Choroid plexus epithelial cell (primary cell): ENCODE data around the gene RNU6-9.

Experiments
- DNase-seq: peaks from one replicate; pipeline ENCODE4 v3.0.0-alpha.2; 2010; ENCODE audit warnings: low read depth
- H3K4me3 ChIP-seq: 2 replicates; pipeline ENCODE4 v1.5.1; 2011; ENCODE audit warnings: low read depth, mild to moderate bottlenecking, control low read depth, low read length, moderate library complexity
- TF ChIP-seq, protein P1 (sequence below): conservative IDR thresholded peaks from 2 replicates; pipeline ENCODE4 v1.5.1; 2011; ENCODE audit warnings: low read depth, mild to moderate bottlenecking, control low read depth, inconsistent platforms, low read length, moderate library complexity

RNU6-9 gene

DNA sequence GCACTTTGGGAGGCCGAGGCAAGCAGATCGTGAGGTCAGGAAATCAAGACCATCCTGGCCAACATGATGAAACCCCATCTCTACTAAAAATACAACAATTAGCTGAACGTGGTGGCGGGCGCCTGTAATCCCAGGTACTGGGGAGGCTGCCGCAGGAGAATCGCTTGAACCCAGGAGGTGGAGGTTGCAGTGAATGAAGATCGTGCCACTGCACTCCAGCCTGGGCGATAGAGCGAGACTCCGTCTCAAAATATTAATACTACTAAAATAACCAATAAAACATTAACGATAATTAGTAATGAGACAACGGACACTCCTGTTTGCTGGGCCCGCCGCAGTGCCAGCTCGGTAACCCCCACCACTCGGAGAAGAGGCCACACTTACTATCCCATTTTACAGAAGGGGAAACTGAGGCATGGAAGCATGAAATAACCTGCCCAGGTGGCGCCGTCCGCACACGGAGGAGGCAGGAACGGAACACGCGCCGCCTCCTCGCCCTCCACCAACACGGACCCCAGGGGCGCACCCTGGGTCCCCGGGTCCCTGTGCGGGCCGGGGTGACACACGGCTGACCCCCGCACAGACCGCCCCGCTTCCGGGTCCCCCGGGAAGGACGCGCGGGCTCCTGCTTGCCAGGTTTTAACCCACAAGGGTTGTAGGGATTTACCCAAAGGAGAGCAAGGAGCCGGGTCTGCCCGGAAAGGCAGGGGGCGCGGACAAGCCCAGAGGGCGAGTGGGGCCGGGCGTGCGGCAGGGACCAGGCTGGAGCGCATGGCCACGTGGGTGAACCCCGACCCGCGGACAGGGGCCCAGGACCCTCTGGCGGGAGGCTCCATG lies 18.1 kb downstream of the RNU6-9 start:
- TF ChIP-seq, protein P1, sequence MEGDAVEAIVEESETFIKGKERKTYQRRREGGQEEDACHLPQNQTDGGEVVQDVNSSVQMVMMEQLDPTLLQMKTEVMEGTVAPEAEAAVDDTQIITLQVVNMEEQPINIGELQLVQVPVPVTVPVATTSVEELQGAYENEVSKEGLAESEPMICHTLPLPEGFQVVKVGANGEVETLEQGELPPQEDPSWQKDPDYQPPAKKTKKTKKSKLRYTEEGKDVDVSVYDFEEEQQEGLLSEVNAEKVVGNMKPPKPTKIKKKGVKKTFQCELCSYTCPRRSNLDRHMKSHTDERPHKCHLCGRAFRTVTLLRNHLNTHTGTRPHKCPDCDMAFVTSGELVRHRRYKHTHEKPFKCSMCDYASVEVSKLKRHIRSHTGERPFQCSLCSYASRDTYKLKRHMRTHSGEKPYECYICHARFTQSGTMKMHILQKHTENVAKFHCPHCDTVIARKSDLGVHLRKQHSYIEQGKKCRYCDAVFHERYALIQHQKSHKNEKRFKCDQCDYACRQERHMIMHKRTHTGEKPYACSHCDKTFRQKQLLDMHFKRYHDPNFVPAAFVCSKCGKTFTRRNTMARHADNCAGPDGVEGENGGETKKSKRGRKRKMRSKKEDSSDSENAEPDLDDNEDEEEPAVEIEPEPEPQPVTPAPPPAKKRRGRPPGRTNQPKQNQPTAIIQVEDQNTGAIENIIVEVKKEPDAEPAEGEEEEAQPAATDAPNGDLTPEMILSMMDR: no peak
- H3K4me3 ChIP-seq: peak overlapping the region; percentile 30
- DNase-seq: no peak

DNA sequence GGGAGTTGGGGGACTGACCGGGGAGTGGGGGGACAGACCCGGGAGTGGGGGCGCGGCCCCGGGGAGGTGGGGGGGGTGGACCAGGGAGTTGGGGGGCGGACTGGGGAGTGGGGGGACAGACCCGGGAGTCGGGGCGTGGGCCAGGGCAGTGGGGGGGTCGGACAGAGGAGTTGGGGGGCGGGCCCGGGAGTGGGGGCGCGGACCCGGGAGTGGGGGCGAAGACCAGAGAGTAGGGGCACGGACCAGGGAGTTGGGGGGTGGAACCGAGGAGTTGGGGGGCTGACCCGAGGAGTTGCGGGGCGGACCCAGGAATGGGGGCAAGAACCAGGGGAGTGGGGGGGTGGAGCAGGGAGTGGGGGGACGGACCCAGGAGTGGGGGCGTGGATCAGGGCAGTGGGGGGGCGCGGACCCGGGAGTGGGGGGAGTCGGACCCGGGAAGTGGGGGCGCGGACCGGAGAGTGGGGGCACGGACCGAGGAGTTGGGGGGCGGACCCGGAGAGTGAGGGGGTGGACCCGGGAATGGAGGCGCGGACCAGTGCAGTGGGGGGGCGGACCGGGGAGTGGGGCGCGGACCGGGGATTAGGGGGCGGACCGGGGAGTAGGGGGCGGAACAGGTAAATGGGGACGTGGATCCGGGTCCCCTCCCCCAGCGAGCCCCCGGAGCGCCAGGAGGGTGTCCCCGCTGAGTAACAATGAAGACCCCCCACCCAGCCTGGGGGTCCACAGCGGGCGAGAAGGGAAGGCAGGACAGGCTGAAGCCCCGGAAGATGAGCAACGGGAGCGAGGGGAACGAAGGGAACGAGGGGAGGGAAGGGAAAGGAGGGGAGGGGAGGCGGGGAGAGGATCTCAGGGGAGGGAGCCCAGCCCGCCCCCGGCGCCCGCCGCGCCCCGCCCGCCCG lies 19.1 kb downstream of the RNU6-9 start:
- peak overlapping the region; percentile 86 for H3K4me3 ChIP-seq
- DNase-seq: no peak
- TF ChIP-seq, protein P1: no peak

DNA sequence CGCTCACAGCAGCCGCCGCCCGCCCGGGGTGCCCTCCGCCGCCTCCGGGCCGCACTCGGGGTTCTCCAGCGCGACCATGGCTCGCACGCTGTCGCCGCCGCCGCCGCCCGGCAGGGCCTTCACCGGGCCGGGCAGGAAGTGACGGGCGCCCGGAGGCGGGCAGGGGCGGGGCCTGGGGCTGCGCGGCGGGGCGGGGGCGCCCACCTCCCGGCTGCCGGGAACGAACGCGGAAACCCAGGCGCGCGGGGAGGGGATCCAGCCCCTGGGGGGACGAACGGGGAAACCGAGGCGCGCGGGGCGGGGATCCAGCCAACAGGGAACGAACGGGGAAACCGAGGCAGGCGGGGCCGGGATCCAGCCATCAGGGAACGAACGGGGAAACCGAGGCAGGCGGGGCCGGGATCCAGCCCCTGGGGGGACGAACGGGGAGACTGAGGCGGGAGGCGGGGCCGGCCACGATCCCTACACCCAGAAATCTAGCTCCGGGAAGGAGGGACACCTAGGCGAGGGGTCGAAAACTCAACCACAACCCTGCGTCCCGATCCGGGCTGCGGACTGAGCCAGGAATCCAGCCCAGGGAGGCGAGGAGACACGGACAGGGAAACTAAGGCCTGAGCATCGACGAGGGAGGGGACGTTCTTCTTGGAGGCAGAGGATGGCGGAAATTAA lies 19.9 kb downstream of the RNU6-9 start, which contains the start of gene R3HDM4:
TSS of gene R3HDM4 (minus strand) at position 140 of the 669 bp plus-strand sequence. CDS start at position 78, 62 bp downstream.
- peak within 1 kb of the TSS; percentile 86 for H3K4me3 ChIP-seq
- peak; percentile 49 for DNase-seq
- TF ChIP-seq, protein P1: no peak

DNA sequence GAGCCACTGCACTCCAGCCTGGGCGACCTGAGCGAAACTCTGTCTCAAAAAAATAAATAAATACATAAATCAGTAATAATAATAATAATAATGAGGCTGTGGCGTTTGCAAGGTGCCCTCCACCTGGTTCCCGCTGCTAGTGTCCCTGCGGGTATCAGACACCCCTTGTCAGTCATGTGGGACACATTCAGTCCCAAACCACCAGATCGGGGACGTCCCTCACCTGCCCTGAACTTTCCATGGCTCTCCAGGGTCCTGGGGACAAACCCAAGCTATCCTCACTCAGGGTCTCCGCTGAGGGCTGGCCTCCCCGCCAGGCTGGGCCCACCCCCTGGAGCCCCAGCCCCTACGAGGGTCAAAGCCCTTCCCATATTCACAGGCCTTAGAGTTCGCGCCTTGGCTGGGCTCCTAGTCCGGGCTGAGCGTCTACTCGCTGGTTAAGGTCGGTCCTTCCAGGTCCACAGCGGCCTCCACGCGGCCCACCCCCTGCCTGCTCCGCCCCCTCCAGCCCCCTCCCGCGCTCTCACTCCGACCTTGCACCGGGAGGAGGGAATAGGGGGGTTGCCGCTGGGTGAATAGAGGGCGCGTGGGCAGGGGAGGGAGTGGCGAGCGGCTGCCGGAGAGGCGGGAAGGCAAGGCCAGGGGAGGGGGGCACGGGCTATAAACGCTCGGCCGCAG lies 23.5 kb downstream of the RNU6-9 start:
- TF ChIP-seq, protein P1: no peak
- H3K4me3 ChIP-seq: no peak overlapping the region
- no peak for DNase-seq

DNA sequence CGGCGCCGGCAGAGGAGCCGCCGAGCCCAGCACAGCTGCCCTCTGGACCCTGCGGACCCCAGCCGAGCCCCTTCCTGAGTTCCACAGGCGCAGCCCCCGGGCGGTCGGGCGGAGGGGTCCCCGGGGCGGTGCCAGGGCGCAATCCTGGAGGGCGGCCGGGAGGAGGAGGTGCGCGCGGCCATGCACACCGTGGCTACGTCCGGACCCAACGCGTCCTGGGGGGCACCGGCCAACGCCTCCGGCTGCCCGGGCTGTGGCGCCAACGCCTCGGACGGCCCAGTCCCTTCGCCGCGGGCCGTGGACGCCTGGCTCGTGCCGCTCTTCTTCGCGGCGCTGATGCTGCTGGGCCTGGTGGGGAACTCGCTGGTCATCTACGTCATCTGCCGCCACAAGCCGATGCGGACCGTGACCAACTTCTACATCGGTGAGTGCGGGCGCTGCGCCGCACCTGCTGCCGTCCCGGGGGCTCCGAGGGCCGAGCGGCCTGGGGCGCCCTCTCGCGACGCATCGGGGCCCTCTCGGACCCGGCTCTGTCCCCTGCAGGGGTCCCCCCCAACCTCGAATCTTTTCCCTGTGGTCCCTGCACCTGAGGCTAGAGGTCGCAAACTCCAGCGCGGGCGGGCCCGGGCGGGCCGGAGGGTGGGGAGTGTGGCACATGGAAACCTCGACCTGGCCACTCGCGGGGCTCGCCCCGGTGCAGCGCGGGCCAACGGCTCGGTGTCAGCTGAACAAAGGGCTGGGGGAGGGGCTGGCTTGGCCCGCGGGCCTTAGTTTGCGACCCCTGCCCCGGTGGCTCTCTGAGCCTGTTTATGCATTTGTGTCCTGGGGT lies 24.3 kb downstream of the RNU6-9 start, which contains the start of gene KISS1R:
TSS of gene KISS1R (plus strand) at position 11 of the 829 bp plus-strand sequence. CDS start at position 181, 170 bp downstream.
- DNase-seq: no peak
- H3K4me3 ChIP-seq: no peak within 1 kb of the TSS
- TF ChIP-seq, protein P1: peak; percentile 23

DNA sequence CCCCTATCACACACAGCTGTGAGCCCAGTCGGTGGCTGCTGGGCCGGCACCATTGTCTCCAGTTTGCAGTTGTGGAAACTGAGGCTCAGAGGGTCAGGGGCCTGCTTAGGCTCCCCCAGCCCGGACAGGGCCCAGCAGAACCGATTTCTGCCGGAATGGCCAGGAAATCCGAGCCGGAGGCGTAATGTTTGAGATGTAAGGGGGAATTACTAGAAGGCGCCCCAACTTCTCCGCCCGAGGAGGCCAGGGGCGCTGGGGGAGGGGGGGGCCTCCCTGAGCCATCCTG lies 24.8 kb downstream of the RNU6-9 start:
- DNase-seq: no peak
- TF ChIP-seq, protein P1: no peak
- no peak overlapping the region for H3K4me3 ChIP-seq
